ENCODE measurements around the gene SETDB1.

The SETDB1 gene

DNA sequence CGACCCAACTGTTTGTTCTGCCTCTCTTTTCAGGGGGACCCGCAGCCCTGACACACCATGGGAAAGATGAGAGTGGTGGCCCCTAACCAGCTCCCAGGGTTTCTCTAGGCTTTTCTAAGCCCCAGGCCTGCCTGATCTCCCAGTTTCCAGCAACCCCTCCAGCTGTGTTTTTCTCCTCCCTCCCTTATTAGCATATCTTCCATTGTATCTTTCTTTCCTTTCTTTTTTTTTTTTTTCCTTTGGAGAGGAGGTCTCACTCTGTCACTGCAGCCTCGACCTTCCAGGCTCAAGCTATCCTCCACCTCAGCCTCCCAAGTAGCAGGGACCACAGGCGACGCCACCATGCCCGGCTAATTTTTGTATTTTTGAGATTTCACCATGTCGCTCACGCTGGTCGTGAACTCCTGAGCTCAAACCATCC lies 50.2 kb downstream of the SETDB1 start:
- DNase-seq (ENCODE audit: low spot score): no peak

DNA sequence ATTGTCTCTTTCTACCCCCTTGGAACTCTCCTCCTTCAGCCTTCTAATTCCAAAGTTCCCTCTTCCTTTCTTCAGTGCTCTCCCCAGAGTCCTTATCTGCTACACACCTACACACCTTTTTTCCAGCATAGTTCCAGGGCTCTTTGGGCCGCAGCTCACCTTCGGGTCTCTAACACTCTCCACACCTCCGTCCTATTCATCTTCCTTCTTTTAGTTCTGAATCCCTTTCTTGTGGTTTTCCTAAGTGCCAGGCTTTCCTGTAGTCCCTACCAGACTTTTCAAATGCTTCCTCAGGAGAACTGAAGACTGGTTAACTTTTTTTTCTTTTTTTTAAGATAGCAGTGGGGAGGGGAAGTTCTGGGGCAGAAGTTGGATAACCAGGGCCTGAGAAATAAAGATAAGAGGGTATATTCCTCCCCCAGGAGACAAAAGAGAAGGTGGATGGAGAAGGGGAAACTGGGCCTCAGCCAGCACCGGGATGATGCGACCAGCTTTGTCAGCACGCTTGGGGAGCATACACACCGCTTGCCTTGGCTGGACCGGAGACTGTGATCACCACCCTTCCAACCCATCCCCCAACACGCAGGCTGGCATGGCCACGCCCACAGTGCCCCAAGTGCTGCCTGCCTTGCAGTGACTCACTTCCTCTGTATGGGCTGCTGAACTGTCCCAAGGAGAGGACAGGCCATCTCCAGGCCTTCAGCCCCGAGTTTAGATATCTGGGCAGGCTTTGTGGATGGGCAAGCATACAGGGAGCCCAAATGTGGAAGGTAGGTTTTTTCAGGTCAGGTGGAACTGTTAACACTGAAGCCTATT lies 50.9 kb downstream of the SETDB1 start:
- no peak for DNase-seq (ENCODE audit: low spot score)

DNA sequence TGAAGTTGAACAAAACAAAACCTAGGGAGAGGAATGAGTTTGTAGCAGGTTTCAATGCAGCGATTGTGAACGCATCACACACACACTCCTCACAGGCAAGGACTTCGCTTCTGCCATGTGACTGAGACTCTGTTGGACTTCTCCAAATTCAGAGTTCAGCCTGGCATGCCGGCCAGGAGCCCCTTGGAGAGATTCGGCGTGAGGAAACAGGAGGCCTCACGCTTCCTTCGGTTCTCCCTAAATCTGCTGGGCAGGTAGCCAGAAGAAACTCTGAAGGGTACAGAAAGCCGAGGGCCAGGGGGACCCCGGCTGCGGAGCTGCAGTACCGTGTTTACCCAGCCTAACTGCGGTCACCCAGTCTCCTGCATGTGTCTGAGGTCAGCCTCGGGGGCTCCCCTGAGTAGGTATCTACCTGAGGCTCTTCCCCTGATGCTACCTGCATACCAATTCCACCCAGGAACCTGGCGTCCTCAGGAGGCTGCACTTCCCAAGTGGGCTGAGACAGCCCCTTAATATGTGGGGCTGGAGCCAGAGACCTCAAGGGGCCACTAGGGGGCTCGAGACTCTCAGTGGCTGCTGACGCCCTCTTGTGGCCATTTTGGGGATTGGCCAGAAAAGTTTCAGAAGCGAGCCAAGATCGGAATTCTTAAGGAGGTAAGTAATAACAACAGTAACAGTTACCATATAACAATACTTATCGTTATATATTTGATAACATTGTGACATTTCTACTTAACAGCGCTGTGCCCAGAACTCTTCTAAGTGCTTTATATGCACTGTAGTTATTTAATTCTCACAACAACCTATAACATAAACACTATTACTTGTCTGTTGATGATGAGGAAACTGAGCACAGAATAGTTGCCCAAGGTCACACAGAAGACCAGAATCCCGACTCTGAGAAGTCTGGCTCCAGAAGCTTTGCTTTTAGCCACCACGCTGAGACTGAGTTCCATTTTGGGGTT lies 53.2 kb downstream of the SETDB1 start:
- peak; percentile 86 for DNase-seq (ENCODE audit: low spot score)

DNA sequence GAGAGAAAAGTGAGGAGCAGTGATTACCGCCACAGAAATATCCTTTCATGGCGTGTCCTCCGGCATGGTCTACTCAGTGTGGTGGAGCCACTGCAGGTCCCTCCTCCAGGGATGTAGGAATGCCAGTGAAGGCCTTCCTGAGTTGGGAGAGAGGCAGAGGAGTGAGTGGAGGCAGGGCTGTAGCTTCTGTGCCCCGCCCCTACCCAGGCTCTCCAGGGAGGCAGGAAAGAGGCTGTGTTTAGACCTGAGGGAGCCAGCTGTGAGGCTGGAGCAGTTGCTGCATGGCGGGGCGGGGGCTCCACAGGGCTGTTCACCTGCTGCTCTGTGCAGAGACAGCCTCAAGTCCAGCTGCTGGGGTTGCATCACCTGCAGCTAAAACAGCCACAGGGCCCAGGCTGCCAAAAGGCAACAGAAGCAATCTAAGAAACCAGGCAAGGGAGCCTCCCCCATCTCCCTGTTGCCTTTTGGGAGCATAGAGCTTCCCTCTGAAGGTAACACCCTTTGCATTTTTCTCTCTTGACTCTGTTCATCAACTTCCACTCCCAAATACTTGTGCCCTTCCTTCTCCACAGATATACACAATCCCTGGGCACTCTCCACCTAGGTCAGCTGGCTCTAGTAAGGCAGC lies 55.1 kb downstream of the SETDB1 start:
- DNase-seq (ENCODE audit: low spot score): peak; percentile 63

DNA sequence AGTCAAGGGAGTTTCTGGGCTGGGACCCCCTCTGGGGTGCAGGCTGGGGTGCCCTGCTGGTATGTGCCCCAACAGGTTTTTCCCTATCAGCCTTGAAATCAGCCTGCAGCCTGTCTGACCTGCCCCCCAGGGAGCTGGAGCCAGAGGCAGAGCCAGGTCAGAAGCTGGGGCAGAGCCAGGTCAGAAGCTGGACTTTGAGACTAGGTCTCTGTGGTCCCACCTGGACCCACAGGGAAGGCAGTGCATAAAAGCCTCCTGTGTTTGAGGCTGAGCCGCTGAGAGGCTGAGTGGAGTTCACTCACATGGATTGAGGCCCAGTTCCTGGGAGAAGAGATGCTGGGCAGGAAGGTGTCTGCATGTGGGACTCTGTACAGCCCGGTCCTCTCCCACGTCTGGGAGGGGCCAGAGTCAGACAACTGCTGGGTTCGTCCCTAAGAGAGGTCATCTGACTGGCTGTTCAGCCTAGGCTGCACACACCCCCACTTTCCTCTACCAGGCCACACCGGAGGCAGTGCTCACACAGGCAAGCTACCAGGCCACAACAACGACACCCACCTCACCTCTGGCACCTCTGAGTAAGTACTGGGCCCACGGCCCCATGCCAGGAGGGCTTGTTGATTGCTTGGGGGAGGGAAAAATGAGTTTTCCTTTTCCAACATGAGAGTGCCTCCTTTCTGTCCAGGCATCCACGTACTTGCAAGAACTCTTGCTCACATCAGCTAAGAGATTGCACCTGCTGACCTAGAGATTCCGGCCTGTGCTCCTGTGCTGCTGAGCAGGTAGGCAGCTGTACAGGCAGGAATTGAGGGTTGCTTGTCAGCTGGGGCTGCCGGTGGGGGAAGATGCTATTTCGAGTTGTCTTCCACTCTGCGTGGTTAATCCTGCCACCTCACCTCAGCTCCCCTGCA lies 55.9 kb downstream of the SETDB1 start, which contains the start of gene ANXA9:
TSS of gene ANXA9 (plus strand) at position 488 of the 908 bp plus-strand sequence. CDS start 814 bp downstream, outside the sequence.
- DNase-seq (ENCODE audit: low spot score): peak; percentile 68

DNA sequence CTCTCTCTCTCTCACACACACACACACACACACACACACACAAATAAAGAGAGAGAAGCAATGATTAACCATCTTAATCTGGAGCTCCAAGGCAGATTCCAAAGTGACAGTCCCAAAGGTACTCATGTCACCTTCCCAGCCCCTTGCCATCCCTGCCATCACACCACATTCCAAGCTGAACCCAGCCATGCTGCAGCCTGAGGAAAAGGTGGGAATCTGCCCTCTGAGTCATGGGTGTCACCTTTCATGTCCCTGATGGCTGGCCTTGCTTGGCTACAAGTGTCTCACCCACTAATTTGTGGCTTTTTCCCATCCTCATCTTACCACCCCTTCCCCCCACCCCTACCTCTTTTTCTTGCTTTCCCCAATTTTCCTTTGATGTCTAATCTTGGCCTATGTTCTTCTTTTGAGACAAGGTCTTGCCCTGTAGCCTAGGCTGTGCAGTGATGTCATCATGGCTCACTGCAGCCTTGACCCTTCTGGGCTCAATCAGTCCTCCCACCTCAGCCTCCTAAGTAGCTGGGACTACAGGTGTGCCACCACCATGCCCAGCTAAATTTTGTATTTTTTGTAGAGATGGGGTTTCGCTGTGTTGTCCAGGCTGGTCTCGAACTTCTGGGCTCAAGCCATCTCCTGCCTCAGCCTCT lies 59.1 kb downstream of the SETDB1 start:
- no peak for DNase-seq (ENCODE audit: low spot score)

DNA sequence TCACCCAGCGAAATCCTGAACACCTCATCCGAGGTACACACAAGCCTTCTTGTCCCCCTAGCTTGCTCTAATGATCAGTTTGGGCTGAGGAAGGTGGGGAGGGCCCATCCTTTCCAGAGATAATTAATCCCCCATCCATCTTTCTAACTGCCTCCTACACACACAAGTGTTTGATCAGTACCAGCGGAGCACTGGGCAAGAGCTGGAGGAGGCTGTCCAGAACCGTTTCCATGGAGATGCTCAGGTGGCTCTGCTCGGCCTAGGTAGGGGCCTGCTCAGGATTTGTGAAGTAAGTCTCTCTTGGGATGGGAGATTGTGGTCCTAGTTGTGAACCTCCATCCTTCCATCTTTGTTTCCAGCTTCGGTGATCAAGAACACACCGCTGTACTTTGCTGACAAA lies 61.8 kb downstream of the SETDB1 start:
- DNase-seq (ENCODE audit: low spot score): no peak

DNA sequence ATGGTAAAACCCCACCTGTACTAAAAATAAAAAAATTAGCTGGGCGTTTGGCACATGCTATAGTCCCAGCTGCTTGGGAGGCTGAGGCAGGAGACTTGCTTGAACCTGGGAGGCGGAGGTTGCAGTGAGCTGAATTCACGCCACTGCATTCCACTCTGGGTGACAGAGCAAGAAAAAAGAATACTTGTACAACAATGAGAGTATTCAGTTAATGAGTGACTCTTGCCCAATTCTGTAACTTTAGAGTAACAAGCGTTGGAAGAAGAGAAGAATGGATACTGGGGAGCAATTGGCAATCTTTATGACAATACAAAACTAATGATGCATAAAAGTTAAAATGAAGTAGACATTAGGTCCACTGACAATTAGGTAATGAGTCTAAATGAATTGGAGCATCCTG lies 66.5 kb downstream of the SETDB1 start:
- no peak for DNase-seq (ENCODE audit: low spot score)

DNA sequence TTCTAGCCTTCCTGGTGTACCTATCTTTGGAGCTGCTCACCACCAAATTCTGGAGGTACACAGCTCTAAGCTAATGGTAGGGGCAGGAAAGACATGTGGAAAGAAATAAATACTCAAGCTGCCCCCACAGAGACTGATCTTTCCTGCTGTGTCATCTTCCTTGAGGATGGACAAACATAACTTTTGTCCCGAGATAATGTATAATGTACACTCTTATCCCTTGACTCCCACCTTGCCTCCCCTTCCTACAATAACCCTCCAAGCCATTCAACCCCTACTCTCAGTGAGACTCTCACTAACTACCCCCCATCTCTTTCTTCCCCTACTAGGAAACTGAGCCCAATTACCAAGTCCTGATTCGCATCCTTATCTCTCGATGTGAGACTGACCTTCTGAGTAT lies 68.1 kb downstream of the SETDB1 start:
- no peak for DNase-seq (ENCODE audit: low spot score)

DNA sequence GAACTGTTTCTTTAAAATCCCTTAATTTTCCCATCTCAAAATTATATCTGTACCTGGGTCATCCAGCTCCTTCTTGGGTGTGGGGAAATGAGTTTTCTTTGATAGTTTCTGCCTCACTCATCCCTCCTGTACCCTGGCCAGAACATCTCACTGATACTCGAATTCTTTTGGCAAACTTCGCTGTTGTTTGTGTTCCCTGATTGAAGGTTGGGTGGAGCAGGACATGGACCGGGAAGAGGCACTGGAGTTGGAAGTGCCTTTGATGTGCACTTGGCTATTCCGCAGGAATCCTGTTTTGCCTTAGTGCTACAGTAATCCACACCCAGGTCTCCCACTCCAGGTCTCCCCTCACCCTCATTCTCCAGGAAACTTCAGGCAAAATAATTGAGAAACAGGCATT lies 69.3 kb downstream of the SETDB1 start:
- no peak for DNase-seq (ENCODE audit: low spot score)

DNA sequence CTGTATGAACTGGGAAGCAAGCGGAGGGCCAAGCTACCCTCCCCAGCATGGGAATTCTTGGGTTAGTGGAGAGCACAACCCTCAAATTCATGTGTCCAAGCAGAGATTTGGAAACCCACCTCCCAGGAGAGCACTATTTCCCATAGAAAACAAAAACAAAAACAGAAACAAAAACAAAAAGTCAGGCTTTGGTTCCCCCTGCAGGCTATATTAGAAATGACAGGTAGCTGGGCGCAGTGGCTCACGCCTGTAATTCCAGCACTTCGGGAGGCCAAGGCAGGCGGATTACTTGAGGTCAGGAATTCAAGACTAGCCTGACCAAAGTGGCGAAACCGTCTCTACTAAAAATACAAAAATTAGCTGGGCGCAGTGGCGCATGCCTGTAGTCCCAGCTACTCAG lies 69.7 kb downstream of the SETDB1 start:
- no peak for DNase-seq (ENCODE audit: low spot score)

DNA sequence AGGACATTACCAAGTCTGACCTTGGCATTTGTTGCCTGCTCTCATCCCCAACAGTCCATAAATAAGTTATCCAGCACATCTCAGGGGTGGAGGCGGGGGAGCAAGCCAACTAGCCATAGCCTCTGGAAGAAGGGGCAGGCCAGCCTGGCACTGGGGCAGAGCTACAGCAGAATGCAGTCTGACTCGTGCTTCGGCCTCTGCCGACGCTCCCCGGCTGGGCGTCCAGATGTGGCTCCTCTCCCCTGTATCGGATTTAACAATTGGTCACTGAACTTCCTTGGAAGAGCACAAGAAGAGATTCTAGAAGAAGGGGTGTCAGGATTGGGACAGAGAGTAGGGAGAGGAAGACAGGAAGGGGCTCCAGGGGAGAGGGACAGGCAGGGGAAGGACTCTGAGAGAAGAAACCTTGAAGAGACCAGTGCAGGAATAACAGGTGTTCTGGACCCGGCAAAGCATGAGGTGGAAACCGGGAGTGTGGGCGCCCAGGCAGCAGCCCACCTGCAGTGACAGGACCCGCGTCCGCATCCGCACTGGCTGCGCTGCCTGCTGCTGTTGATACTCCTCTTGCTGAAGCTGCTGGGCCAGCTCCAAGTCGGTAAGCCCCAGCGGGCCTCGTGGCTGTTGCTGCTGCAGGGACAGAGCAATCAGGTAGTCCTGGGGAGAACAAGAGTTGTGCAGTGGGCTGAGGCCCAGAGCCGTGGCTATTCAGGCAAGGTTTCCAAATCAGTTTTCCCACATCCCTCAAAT lies 71.1 kb downstream of the SETDB1 start:
- DNase-seq (ENCODE audit: low spot score): no peak

DNA sequence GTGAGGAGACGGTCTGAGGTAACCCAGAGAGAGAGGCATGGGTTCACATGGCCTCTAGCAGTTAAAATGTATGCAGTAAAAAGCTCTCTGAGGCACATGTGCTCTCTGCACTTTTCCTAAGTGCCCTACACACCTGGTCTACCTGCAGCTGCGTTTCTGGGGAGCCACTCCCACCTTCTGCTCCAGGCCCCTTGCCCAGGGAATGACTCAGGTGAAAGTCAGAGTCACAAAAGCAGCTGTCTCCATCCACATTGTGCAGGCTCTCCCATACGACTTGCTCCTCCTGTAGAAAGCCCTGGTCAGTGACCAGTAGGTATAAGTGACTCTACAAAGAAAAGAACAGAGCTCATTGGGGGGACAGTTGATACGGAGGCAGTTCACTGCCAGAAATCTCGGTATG lies 71.8 kb downstream of the SETDB1 start:
- DNase-seq (ENCODE audit: low spot score): no peak

DNA sequence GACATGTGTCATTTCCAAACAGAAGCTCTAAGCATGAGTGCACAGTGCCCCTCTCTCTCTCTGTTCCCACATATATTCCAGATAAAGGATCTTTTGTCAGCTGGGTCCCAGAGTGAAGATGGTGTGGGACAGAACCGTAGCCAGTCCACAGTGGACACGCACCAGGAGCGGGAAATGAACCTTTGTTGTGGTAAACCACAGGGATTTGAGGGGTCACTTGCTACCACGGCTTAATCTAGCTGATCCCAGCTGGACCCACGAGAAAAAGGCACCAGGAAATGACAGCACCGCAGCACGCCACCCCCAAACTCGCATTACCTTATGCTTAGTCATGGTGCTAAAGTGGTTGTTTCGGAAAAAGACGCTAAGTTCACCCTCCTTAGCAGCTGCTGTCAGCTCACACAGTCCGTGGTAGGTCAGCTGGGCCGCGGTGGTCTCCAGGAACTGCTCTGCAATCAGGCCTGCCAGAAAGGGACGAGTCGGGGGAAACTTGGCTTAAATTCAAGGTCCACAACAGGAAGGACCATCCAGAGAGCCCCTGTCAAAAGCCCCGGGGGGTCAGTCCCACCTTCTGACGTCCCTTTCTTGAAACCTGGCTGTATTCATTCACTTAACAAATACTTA lies 73.0 kb downstream of the SETDB1 start:
- no peak for DNase-seq (ENCODE audit: low spot score)

DNA sequence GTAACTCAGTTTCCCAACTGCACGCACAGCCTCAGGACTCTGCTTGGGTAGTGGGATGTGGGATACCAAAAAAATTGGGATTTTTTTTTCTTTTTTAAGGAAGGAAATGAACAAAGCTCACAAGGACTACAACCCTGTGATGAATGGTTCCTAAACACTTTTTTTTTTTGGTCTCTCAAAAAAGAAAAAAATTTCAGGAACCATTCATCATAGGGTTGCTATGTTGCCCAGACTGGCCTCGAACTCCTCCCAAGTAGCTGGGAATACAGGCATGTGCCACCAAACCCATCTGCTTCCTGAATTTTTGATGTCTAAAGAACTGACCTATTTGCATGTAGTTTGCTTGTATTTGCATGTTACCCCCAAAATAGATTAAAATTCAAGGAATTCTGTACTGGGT lies 73.8 kb downstream of the SETDB1 start:
- no peak for DNase-seq (ENCODE audit: low spot score)

DNA sequence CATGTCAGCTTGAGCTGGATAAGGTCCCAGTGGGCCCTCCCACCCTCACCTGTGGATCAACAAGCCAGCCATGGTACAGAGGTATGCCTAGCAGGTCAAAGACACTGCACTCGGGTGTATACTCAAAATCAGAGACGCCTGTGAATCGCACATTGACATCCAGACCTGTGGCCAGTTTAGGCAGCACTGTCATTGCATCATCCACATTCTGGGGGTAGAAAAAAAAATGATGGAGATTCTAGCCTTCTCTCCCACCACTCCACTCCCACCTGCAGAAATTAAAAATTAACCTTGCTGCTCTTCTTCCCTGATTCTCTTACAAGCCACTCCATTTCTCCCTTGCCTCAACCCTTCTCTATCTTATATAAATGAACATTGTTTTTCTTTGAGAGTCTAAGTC lies 74.2 kb downstream of the SETDB1 start:
- no peak for DNase-seq (ENCODE audit: low spot score)

DNA sequence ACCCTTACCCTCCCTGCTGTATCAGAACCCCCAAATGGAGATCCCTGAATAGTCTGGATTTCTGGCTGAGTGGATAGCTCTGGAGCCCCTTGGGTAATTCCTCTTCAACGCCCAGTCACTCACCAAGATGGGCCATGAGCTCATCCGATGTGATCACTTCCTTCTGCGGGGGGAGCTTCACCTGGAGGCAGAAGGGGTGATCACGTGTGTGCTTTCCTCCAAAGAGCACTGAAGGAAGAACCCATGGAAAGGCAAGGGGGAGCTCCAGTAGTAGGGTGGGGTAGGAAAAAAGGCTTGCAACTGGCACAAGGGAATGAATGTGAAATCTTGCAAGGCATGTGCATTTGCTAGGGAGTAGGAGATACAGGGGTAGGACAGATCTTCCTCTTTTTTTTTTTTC lies 75.4 kb downstream of the SETDB1 start:
- DNase-seq (ENCODE audit: low spot score): no peak

DNA sequence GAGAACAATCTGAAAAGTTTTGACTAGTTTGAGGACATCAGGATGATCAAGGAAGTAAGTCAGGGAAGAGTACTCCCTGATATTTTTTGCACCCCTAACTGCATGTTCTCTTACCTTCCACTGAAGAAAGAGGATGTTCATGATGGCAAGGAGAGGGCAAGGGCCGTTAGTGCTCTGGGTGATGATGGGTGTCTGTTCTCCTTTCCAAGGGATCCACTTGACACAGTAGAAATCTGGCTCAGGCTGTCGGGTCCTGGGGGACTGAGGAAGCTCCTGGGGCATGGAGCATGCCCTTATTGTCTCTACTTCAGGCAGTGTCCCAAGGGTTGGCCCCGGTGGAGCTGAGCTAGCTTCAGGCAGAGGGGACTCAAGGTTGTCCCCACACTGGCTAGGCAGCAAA lies 75.9 kb downstream of the SETDB1 start:
- DNase-seq (ENCODE audit: low spot score): no peak

DNA sequence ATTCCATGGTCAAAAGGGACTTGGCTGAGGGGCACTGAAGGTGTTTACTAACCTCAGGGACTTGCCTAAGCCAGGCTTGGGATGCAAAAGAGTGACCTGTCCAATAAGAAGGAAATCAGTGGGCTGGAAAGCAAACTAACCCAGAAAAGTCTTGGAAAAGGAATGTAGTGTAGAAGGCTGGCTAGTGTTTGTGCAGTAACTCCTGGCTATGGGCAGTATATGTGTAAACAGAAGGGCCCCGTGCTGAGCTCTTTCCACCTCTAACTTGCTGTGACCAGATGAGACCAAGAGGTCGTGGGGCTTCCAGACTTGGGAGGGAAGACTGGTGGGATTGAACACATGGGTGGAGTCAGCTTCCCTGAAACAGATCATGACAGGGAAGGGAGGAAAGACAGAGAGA lies 76.4 kb downstream of the SETDB1 start:
- no peak for DNase-seq (ENCODE audit: low spot score)

DNA sequence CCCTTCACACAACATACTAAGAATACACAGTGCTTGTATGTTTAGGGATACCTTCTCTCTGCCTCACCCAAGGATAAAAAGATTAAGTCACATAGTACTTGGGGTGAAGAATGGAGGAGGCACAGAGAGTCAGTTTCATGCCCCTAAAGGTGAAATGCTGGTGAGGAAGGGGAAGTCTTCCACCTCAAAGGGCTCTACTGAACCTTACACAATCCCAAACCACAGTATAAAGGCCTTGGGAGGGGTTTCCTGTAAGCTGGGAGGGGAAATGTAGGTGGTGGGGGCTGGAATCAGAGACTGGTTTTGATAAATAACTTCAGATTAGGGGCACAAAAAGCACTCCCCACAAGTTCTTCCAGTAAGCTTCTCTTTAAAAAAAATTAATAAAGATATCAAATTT lies 77.0 kb downstream of the SETDB1 start:
- no peak for DNase-seq (ENCODE audit: low spot score)

Measured in HuH-7 (cell line).